ENCODE results near the gene SPTAN1. TPM values are rescaled to one million over a fixed set of nuclear protein-coding genes. Genes with fewer than 3 reads are reported as not detected.

SPTAN1 gene
- total and polyA plus RNA-seq, 2 experiments from 2014 or later = 108 to 195 TPM

DNA sequence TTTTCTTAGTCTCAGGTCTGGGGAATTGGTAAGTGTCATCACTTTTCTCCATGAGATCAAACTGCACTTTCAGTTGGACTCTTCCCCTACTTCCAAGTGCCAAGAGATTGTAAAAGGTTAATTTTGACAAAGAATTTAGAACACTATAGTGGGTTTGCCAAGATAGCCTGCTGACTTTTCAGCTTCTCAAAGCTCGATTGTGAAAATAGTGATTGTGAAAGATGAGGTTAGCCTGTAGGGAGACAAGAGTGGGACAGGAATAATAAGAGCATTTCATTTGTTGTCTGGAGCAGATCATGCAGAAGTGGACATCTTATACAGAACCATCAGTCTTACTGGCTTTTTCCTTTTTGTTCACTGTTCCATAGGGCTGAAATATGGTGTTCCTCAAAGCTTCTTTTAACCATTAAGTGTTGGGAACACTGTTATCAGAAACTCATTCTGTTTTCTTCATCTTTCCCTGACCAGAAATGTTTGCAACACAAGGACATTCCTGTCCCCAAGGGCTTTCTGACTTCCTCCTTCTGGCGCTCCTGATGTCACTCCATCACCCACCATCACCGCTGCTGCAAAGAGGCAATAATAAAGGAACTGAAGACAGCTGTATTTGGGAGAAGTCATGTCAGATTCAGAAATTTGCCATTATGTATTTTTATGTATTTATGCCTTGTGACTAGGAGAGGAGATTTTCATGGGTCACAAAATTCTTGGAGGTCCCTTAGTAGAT is 11.6 kb upstream of the SPTAN1 start:
- Histone ChIP-seq H3K9me2 (ENCODE audit: insufficient read depth) (no peaks in the 10 kb centered on the region), H3F3A (replicated peaks; ENCODE audit: low read depth) (no peaks in the 10 kb centered on the region), H4K20me1 (replicated peaks; ENCODE audit: insufficient read depth) (peaks cover 3% of the 10 kb centered on the region; the same call in 1 of the 2 replicates), H3K4me3 (no peak overlapping the region), H3K36me3 (ENCODE audit: insufficient read depth) (peaks cover 4% of the 10 kb centered on the region; the same call in 1 of the 2 replicates), H3K4me2 (no peak overlapping the region), H2AFZ (no peak overlapping the region), H3K27me3 (ENCODE audit: insufficient read depth) (no peaks in the 10 kb centered on the region), H3K27ac (ENCODE audit: low read depth) (no peak overlapping the region), H3K4me1 (ENCODE audit: insufficient read depth) (no peaks in the 10 kb centered on the region), H3K79me2 (replicated peaks; ENCODE audit: insufficient read depth) (no peaks in the 10 kb centered on the region)
- Mint-ChIP-seq H3K27ac (no peak overlapping the region), H3K9me3 (no peaks in the 10 kb centered on the region), H3K27me3 (ENCODE audit: insufficient read depth, low read depth, poor library complexity) (no peaks in the 10 kb centered on the region), H3K36me3 (ENCODE audit: low read depth) (peaks cover 3% of the 10 kb centered on the region; the same call in 2 of the 3 replicates), H3K4me3 (no peak overlapping the region), H3K4me1 (no peaks in the 10 kb centered on the region)
- DNase-seq (ENCODE audit: low spot score) = no peak
- TF ChIP-seq, protein P1, sequence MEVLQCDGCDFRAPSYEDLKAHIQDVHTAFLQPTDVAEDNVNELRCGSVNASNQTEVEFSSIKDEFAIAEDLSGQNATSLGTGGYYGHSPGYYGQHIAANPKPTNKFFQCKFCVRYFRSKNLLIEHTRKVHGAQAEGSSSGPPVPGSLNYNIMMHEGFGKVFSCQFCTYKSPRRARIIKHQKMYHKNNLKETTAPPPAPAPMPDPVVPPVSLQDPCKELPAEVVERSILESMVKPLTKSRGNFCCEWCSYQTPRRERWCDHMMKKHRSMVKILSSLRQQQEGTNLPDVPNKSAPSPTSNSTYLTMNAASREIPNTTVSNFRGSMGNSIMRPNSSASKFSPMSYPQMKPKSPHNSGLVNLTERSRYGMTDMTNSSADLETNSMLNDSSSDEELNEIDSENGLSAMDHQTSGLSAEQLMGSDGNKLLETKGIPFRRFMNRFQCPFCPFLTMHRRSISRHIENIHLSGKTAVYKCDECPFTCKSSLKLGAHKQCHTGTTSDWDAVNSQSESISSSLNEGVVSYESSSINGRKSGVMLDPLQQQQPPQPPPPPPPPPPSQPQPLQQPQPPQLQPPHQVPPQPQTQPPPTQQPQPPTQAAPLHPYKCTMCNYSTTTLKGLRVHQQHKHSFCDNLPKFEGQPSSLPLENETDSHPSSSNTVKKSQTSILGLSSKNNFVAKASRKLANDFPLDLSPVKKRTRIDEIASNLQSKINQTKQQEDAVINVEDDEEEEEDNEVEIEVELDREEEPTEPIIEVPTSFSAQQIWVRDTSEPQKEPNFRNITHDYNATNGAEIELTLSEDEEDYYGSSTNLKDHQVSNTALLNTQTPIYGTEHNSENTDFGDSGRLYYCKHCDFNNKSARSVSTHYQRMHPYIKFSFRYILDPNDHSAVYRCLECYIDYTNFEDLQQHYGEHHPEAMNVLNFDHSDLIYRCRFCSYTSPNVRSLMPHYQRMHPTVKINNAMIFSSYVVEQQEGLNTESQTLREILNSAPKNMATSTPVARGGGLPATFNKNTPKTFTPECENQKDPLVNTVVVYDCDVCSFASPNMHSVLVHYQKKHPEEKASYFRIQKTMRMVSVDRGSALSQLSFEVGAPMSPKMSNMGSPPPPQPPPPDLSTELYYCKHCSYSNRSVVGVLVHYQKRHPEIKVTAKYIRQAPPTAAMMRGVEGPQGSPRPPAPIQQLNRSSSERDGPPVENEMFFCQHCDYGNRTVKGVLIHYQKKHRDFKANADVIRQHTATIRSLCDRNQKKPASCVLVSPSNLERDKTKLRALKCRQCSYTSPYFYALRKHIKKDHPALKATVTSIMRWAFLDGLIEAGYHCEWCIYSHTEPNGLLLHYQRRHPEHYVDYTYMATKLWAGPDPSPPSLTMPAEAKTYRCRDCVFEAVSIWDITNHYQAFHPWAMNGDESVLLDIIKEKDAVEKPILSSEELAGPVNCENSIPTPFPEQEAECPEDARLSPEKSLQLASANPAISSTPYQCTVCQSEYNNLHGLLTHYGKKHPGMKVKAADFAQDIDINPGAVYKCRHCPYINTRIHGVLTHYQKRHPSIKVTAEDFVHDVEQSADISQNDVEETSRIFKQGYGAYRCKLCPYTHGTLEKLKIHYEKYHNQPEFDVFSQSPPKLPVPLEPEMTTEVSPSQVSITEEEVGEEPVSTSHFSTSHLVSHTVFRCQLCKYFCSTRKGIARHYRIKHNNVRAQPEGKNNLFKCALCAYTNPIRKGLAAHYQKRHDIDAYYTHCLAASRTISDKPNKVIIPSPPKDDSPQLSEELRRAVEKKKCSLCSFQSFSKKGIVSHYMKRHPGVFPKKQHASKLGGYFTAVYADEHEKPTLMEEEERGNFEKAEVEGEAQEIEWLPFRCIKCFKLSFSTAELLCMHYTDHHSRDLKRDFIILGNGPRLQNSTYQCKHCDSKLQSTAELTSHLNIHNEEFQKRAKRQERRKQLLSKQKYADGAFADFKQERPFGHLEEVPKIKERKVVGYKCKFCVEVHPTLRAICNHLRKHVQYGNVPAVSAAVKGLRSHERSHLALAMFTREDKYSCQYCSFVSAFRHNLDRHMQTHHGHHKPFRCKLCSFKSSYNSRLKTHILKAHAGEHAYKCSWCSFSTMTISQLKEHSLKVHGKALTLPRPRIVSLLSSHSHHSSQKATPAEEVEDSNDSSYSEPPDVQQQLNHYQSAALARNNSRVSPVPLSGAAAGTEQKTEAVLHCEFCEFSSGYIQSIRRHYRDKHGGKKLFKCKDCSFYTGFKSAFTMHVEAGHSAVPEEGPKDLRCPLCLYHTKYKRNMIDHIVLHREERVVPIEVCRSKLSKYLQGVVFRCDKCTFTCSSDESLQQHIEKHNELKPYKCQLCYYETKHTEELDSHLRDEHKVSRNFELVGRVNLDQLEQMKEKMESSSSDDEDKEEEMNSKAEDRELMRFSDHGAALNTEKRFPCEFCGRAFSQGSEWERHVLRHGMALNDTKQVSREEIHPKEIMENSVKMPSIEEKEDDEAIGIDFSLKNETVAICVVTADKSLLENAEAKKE (CRISPR knock-in tag; IDR thresholded peaks at IDR 0.05) = no peak
- TF ChIP-seq EZH2 (IDR thresholded peaks at IDR 0.05; ENCODE audit: low read depth, unreplicated experiment) (no peak), STAT1 (IDR thresholded peaks at IDR 0.05; ENCODE audit: unreplicated experiment) (no peak), NANOG (IDR thresholded peaks at IDR 0.05; ENCODE audit: borderline replicate concordance) (no peak), POLR2AphosphoS5 (IDR thresholded peaks at IDR 0.05; ENCODE audit: low read depth) (no peak), EZH2phosphoT487 (IDR thresholded peaks at IDR 0.05; ENCODE audit: unreplicated experiment) (no peak)
- TF ChIP-seq, protein P2, sequence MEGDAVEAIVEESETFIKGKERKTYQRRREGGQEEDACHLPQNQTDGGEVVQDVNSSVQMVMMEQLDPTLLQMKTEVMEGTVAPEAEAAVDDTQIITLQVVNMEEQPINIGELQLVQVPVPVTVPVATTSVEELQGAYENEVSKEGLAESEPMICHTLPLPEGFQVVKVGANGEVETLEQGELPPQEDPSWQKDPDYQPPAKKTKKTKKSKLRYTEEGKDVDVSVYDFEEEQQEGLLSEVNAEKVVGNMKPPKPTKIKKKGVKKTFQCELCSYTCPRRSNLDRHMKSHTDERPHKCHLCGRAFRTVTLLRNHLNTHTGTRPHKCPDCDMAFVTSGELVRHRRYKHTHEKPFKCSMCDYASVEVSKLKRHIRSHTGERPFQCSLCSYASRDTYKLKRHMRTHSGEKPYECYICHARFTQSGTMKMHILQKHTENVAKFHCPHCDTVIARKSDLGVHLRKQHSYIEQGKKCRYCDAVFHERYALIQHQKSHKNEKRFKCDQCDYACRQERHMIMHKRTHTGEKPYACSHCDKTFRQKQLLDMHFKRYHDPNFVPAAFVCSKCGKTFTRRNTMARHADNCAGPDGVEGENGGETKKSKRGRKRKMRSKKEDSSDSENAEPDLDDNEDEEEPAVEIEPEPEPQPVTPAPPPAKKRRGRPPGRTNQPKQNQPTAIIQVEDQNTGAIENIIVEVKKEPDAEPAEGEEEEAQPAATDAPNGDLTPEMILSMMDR (conservative IDR thresholded peaks at IDR 0.05; ENCODE audit: low read depth in 2 of 2) = no peak
- TF ChIP-seq, protein P3, sequence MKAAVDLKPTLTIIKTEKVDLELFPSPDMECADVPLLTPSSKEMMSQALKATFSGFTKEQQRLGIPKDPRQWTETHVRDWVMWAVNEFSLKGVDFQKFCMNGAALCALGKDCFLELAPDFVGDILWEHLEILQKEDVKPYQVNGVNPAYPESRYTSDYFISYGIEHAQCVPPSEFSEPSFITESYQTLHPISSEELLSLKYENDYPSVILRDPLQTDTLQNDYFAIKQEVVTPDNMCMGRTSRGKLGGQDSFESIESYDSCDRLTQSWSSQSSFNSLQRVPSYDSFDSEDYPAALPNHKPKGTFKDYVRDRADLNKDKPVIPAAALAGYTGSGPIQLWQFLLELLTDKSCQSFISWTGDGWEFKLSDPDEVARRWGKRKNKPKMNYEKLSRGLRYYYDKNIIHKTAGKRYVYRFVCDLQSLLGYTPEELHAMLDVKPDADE (IDR thresholded peaks at IDR 0.05) = no peak
- ATAC-seq = no peak
